ENCODE results near the gene SLC12A5. TPM values are rescaled to one million over a fixed set of nuclear protein-coding genes. Genes with fewer than 3 reads are reported as not detected.

Gene SLC12A5
- total RNA-seq, 1 experiment from 2014 or later: 8.7 TPM

- Histone ChIP-seq H3K27me3 (ENCODE audit: insufficient read depth, low read depth) (no peaks in the 10 kb centered on the region), H3K27ac (no peak overlapping the region), H3K79me2 (ENCODE audit: low read depth) (peaks cover 94% of the 10 kb centered on the region), H2AFZ (no peak overlapping the region), H3K9me2 (ENCODE audit: insufficient read depth) (no peaks in the 10 kb centered on the region), H3K4me1 (replicated peaks; ENCODE audit: insufficient read depth) (peaks cover 35% of the 10 kb centered on the region), H3K4me2 (no peak overlapping the region), H3K36me3 (ENCODE audit: low read depth) (peaks cover 9% of the 10 kb centered on the region; the same call in 1 of the 2 replicates), H3K4me3 (no peak overlapping the region), H3K9me3 (ENCODE audit: insufficient read depth, low read depth) (no peaks in the 10 kb centered on the region), H4K20me1 (ENCODE audit: insufficient read depth) (peaks cover 100% of the 10 kb centered on the region), H3F3A (ENCODE audit: insufficient read depth, low read depth) (peaks cover 7% of the 10 kb centered on the region)
- ChIA-PET CTCF (no interaction called here), POLR2A (ENCODE audit: unreplicated experiment) (no interaction called here)
- DNase-seq: no peak
- intact Hi-C loops (cut with micrococcal nuclease; ENCODE audit: unreplicated experiment): loop anchor here (10.0 kb wide), 1 partner anchor 289 kb away; the partner anchor contains the start of genes DNTTIP1 and WFDC3
- no TSS peak for BruUV-seq (replicated peaks)
- no peak for TF ChIP-seq EZH2 (IDR thresholded peaks at IDR 0.05; ENCODE audit: low read depth)
- TF ChIP-seq, protein P1, sequence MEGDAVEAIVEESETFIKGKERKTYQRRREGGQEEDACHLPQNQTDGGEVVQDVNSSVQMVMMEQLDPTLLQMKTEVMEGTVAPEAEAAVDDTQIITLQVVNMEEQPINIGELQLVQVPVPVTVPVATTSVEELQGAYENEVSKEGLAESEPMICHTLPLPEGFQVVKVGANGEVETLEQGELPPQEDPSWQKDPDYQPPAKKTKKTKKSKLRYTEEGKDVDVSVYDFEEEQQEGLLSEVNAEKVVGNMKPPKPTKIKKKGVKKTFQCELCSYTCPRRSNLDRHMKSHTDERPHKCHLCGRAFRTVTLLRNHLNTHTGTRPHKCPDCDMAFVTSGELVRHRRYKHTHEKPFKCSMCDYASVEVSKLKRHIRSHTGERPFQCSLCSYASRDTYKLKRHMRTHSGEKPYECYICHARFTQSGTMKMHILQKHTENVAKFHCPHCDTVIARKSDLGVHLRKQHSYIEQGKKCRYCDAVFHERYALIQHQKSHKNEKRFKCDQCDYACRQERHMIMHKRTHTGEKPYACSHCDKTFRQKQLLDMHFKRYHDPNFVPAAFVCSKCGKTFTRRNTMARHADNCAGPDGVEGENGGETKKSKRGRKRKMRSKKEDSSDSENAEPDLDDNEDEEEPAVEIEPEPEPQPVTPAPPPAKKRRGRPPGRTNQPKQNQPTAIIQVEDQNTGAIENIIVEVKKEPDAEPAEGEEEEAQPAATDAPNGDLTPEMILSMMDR (conservative IDR thresholded peaks at IDR 0.05): no peak
Measured at GRCh38 chr20:46083531-46084061, 54.6 kb downstream of the SLC12A5 start.

- CTCF ChIA-PET: no interaction called here
- TF ChIP-seq, protein P1 (conservative IDR thresholded peaks at IDR 0.05): no peak
- no peak for TF ChIP-seq EZH2 (IDR thresholded peaks at IDR 0.05; ENCODE audit: low read depth)
- no peaks in the 10 kb centered on the region for H3K27me3 ChIP-seq (ENCODE audit: insufficient read depth, low read depth)
- no peaks in the 10 kb centered on the region for H3K9me3 ChIP-seq (ENCODE audit: insufficient read depth, low read depth)
- H3F3A ChIP-seq (ENCODE audit: insufficient read depth, low read depth): peaks cover 14% of the 10 kb centered on the region
- H3K79me2 ChIP-seq (ENCODE audit: low read depth): peaks cover 95% of the 10 kb centered on the region
- no peak overlapping the region for H3K4me3 ChIP-seq
- POLR2A ChIA-PET (ENCODE audit: unreplicated experiment): no interaction called here
- H3K4me1 ChIP-seq (replicated peaks; ENCODE audit: insufficient read depth): peaks cover 37% of the 10 kb centered on the region
- no peaks in the 10 kb centered on the region for H3K36me3 ChIP-seq (ENCODE audit: low read depth)
- no peak overlapping the region for H3K27ac ChIP-seq
- DNase-seq: no peak
- intact Hi-C loops (cut with micrococcal nuclease; ENCODE audit: unreplicated experiment): loop anchor here (5.0 to 10.0 kb wide), 2 partner anchors 62 to 290 kb away; partner anchors contain the start of genes DNTTIP1 and WFDC3
- no peak overlapping the region for H2AFZ ChIP-seq
- no peak overlapping the region for H3K4me2 ChIP-seq
- H4K20me1 ChIP-seq (ENCODE audit: insufficient read depth): peaks cover 95% of the 10 kb centered on the region
- BruUV-seq (replicated peaks): no TSS peak
- no peaks in the 10 kb centered on the region for H3K9me2 ChIP-seq (ENCODE audit: insufficient read depth)
Measured at GRCh38 chr20:46084805-46085178, 55.8 kb downstream of the SLC12A5 start.

GRCh38 chr20:46085179-46085851 lies 56.3 kb downstream of the SLC12A5 start:
- no peaks in the 10 kb centered on the region for H3K36me3 ChIP-seq (ENCODE audit: low read depth)
- no peaks in the 10 kb centered on the region for H3K27me3 ChIP-seq (ENCODE audit: insufficient read depth, low read depth)
- H4K20me1 ChIP-seq (ENCODE audit: insufficient read depth): peaks cover 90% of the 10 kb centered on the region
- H3F3A ChIP-seq (ENCODE audit: insufficient read depth, low read depth): peaks cover 14% of the 10 kb centered on the region
- H3K4me3 ChIP-seq: no peak overlapping the region
- TF ChIP-seq EZH2 (IDR thresholded peaks at IDR 0.05; ENCODE audit: low read depth): no peak
- TF ChIP-seq, protein P1 (conservative IDR thresholded peaks at IDR 0.05): no peak
- ChIA-PET CTCF (no interaction called here), POLR2A (ENCODE audit: unreplicated experiment) (no interaction called here)
- peak overlapping the region; percentile 4; the same call in 1 of the 2 replicates for H3K4me2 ChIP-seq
- no peaks in the 10 kb centered on the region for H3K9me2 ChIP-seq (ENCODE audit: insufficient read depth)
- peaks cover 38% of the 10 kb centered on the region for H3K4me1 ChIP-seq (replicated peaks; ENCODE audit: insufficient read depth)
- BruUV-seq (replicated peaks): no TSS peak
- no peak overlapping the region for H3K27ac ChIP-seq
- intact Hi-C loops (cut with micrococcal nuclease; ENCODE audit: unreplicated experiment): loop anchor here (5.0 to 10.0 kb wide), 2 partner anchors 63 to 291 kb away; partner anchors contain the start of genes DNTTIP1 and WFDC3
- no peaks in the 10 kb centered on the region for H3K9me3 ChIP-seq (ENCODE audit: insufficient read depth, low read depth)
- H2AFZ ChIP-seq: no peak overlapping the region
- H3K79me2 ChIP-seq (ENCODE audit: low read depth): peaks cover 91% of the 10 kb centered on the region
- peak in 1 of 2 experiments; percentile 56 for DNase-seq
